Suppressor macrophage treated with lipopolysaccharide for 4 hours (primary cell): ENCODE measurements around the gene CIAO3.

Source experiments
- DNase-seq: peaks from one replicate; pipeline ENCODE4 v3.0.0-alpha.2; 2020

CIAO3 gene

GRCh38 chr16:687499-687898 lies 53.3 kb downstream of the CIAO3 start:
- no peak for DNase-seq

- no peak for DNase-seq
Measured at GRCh38 chr16:686459-687260, 54.1 kb downstream of the CIAO3 start.

- DNase-seq = peak; percentile 43
Measured at GRCh38 chr16:685967-686366, 54.8 kb downstream of the CIAO3 start.

- no peak for DNase-seq
Measured at GRCh38 chr16:684961-685696, 55.7 kb downstream of the CIAO3 start.

GRCh38 chr16:684071-684794 lies 56.6 kb downstream of the CIAO3 start, which contains the start of gene JMJD8:
Gene JMJD8, minus strand, starts transcription at chr16:684334. Its CDS starts 15 bp downstream, at chr16:684319.
- DNase-seq = peak; percentile 98

- no peak for DNase-seq
Measured at GRCh38 chr16:683396-684070, 57.3 kb downstream of the CIAO3 start.

- DNase-seq = no peak
Measured at GRCh38 chr16:682493-683395, 58.1 kb downstream of the CIAO3 start.

- DNase-seq = no peak
Measured at GRCh38 chr16:681746-682427, 58.9 kb downstream of the CIAO3 start.

- peak; percentile 49 for DNase-seq
Measured at GRCh38 chr16:680967-681745, 59.6 kb downstream of the CIAO3 start.

GRCh38 chr16:680625-680945 lies 60.2 kb downstream of the CIAO3 start:
- DNase-seq = no peak

GRCh38 chr16:679814-680624 lies 60.8 kb downstream of the CIAO3 start, which contains the start of gene STUB1:
Gene STUB1, plus strand, starts transcription at chr16:680410. Its CDS starts 116 bp downstream, at chr16:680526.
- DNase-seq = peak; percentile 94
